T47D (cell line): Measurements from ENCODE around the gene TRMT2B.
"Not testable (repeated sequence)": the region's sequence is repeated elsewhere in the genome, so short reads cannot be mapped to it uniquely, and the experiment has no call there.

Experiments
- DNase-seq, 2 experiments: peaks; one replicate each; pipeline versions ENCODE4 v3.0.0 to v3.0.0-alpha.2; 2011 to 2012; ENCODE audit warnings: low read depth in 1 of 2, low spot score in 1 of 2
- JUND ChIP-seq: IDR thresholded peaks from 2 replicates; pipeline ENCODE4 v1.6.1; 2012; ENCODE audit warnings: low read depth
- in situ Hi-C: cut with HindIII; loops from 2 replicates; pipeline ENCODE4 v1.10.0; 2016; ENCODE audit warnings: low sequenced_read_pairs, low pct_unique_long_range_greater_than_20kb

Gene TRMT2B

GRCh38 chrX:101051153-101051548, 760 bp downstream of the TRMT2B start:
- DNase-seq: no peak
- TF ChIP-seq JUND: no peak

GRCh38 chrX:101040197-101040596, 11.7 kb downstream of the TRMT2B start:
- in situ Hi-C loops: no loop called here
- TF ChIP-seq JUND: no peak
- DNase-seq: no peak

More at GRCh38 chrX:101051153-101051548, 760 bp downstream of the TRMT2B start:
- in situ Hi-C loops: no loop called here

GRCh38 chrX:101037231-101037630, 14.7 kb downstream of the TRMT2B start:
- no peak for DNase-seq
- TF ChIP-seq JUND: no peak
- in situ Hi-C loops: no loop called here

- no peak for TF ChIP-seq JUND
- in situ Hi-C loops: no loop called here
Observed at GRCh38 chrX:101029665-101030064, 22.2 kb downstream of the TRMT2B start.

GRCh38 chrX:101028562-101028961, 23.3 kb downstream of the TRMT2B start:
- no peak for DNase-seq
- in situ Hi-C loops: no loop called here

More at GRCh38 chrX:101029665-101030064, 22.2 kb downstream of the TRMT2B start:
- DNase-seq: no peak

GRCh38 chrX:101025126-101025525, 26.8 kb downstream of the TRMT2B start:
- in situ Hi-C loops: no loop called here
- TF ChIP-seq JUND: no peak
- no peak for DNase-seq

More at GRCh38 chrX:101028562-101028961, 23.3 kb downstream of the TRMT2B start:
- no peak for TF ChIP-seq JUND

- no peak for DNase-seq
- in situ Hi-C loops: no loop called here
- TF ChIP-seq JUND: no peak
Observed at GRCh38 chrX:101022020-101022419, 29.9 kb downstream of the TRMT2B start.

GRCh38 chrX:101012031-101012430, 39.9 kb downstream of the TRMT2B start:
- in situ Hi-C loops: not testable (repeated sequence)

GRCh38 chrX:101009090-101009489, 42.8 kb downstream of the TRMT2B start:
- in situ Hi-C loops: no loop called here
- no peak for DNase-seq
- no peak for TF ChIP-seq JUND

More at GRCh38 chrX:101012031-101012430, 39.9 kb downstream of the TRMT2B start:
- not testable (repeated sequence) for DNase-seq

GRCh38 chrX:100999451-100999850, 52.5 kb downstream of the TRMT2B start:
- DNase-seq: no peak
- TF ChIP-seq JUND: no peak
- in situ Hi-C loops: no loop called here

- TF ChIP-seq JUND: no peak
- DNase-seq: no peak
- in situ Hi-C loops: no loop called here
Observed at GRCh38 chrX:100995469-100995868, 56.4 kb downstream of the TRMT2B start.

GRCh38 chrX:100994352-100995281, 57.3 kb downstream of the TRMT2B start:
- in situ Hi-C loops: no loop called here
- TF ChIP-seq JUND: no peak
- no peak for DNase-seq

- in situ Hi-C loops: no loop called here
- DNase-seq: no peak
- no peak for TF ChIP-seq JUND
Observed at GRCh38 chrX:100990139-100990538, 61.8 kb downstream of the TRMT2B start.
